Sigmoid colon (tissue), 7 donors: ENCODE data around the gene OR1S1. TPM values are rescaled to one million over a fixed set of nuclear protein-coding genes. Genes with fewer than 3 reads are reported as not detected.

Experiments used
- DNase-seq: peaks from one replicate; pipeline ENCODE4 v3.0.0-alpha.2; 2019
- H3K27ac ChIP-seq, 4 donors: fragments of 200-600 bp; sonication (generic); one replicate each; pipeline ENCODE4 v1.5.1; 2016 to 2019; ENCODE audit warnings: mild to moderate bottlenecking in 1 of 4
- H3K27me3 ChIP-seq, 3 donors: fragments of 200-600 bp; sonication (generic); one replicate each; pipeline ENCODE4 v1.5.1; 2019; ENCODE audit warnings: mild to moderate bottlenecking in 1 of 3
- H3K36me3 ChIP-seq, 4 donors: fragments of 200-600 bp; sonication (generic); one replicate each; pipeline ENCODE4 v1.5.1; 2016 to 2019
- H3K4me1 ChIP-seq, 4 donors: fragments of 200-600 bp; sonication (generic); one replicate each; pipeline ENCODE4 v1.5.1; 2017 to 2019
- H3K4me3 ChIP-seq, 4 donors: fragments of 200-600 bp; sonication (generic); one replicate each; pipeline ENCODE4 v1.5.1; 2017 to 2019; ENCODE audit warnings: mild to moderate bottlenecking in 2 of 4, moderate library complexity in 1 of 4
- H3K9me3 ChIP-seq, 4 donors: fragments of 200-600 bp in 3 of 4; sonication (generic) in 3 of 4; one replicate each; pipeline versions ENCODE4 v1.5.1 to v1.6.1; 2013 to 2019
- CTCF ChIP-seq, 4 experiments: fragments of 450-650 bp in 3 of 4; fragments of 200-600 bp in 1 of 4; IDR thresholded peaks; one replicate each; pipeline ENCODE4 v1.5.1; 2016 to 2019; ENCODE audit warnings: antibody characterized with exemption in 4 of 4, mild to moderate bottlenecking in 3 of 4, moderate library complexity in 2 of 4
- EP300 ChIP-seq, 4 donors: sonication (generic); formaldehyde crosslinking; IDR thresholded peaks; one replicate each; pipeline ENCODE4 v1.6.1; 2017; ENCODE audit warnings: antibody characterized with exemption in 4 of 4
- POLR2A ChIP-seq, 2 donors: fragments of 450-650 bp; IDR thresholded peaks; one replicate each; pipeline ENCODE4 v1.6.1; 2016; ENCODE audit warnings: antibody characterized with exemption in 2 of 2, mild to moderate bottlenecking in 2 of 2, moderate library complexity in 2 of 2
- POLR2AphosphoS5 ChIP-seq, 4 donors: sonication (generic); formaldehyde crosslinking; IDR thresholded peaks; one replicate each; pipeline ENCODE4 v1.6.1; 2017; ENCODE audit warnings: antibody characterized with exemption in 4 of 4
- WGBS, 2 donors: extraction: QIAGEN DNeasy Blood & Tissue Kit; methylation state at CpG; one replicate each; pipeline ENCODE4 v1.1.7; 2013; 5-methylcytosine and 5-hydroxymethylcytosine counted together
- intact Hi-C: fragments of 100-400 bp; cut with DNase I; formaldehyde crosslinking; loops from one replicate; pipeline ENCODE4 v1.15.1; 2023
- polyA plus RNA-seq, 3 donors: library from polyadenylated mRNA; stranded (reverse); fragments of 200-250 nt; gene quantifications; one replicate each; pipeline ENCODE4 v1.2.3, GENCODE V29; 2013
- total RNA-seq, 4 donors: library from RNA; depleted of rRNA; stranded (reverse); fragments of >200 nt; gene quantifications; one replicate each; pipeline ENCODE4 v1.1.0, GENCODE V29; 2016
- donor health status: healthy with polysubstance abuse.
- donor health status: Bipolar disorder and iron deficiency.
- donor health status: healthy.

The OR1S1 gene
- total and polyA plus RNA-seq, 7 donors: not detected

- no peak for TF ChIP-seq POLR2AphosphoS5 (IDR thresholded peaks at IDR 0.05)
- TF ChIP-seq POLR2A (IDR thresholded peaks at IDR 0.05): no peak
- TF ChIP-seq CTCF (IDR thresholded peaks at IDR 0.05): no peak
- TF ChIP-seq EP300 (IDR thresholded peaks at IDR 0.05): no peak
- no peaks in the 10 kb centered on the region for H3K27me3 ChIP-seq
- no peak overlapping the region for H3K4me3 ChIP-seq
- DNase-seq: no peak
- no peak overlapping the region for H3K27ac ChIP-seq
- intact Hi-C loops: no loop called here
- no peaks in the 10 kb centered on the region for H3K4me1 ChIP-seq
- H3K9me3 ChIP-seq: no peaks in the 10 kb centered on the region
- 19 to 65% methylated on average over 6 of the region's 6 CpGs for WGBS, 2 donors
- no peaks in the 10 kb centered on the region for H3K36me3 ChIP-seq
Measured at GRCh38 chr11:58178444-58178843, 34.1 kb upstream of the OR1S1 start.

GRCh38 chr11:58179648-58180047, 32.9 kb upstream of the OR1S1 start:
- TF ChIP-seq POLR2AphosphoS5 (IDR thresholded peaks at IDR 0.05) (no peak), EP300 (IDR thresholded peaks at IDR 0.05) (no peak), POLR2A (IDR thresholded peaks at IDR 0.05) (no peak), CTCF (IDR thresholded peaks at IDR 0.05) (no peak)
- Histone ChIP-seq H3K36me3 (no peaks in the 10 kb centered on the region), H3K4me3 (no peak overlapping the region), H3K27me3 (no peaks in the 10 kb centered on the region), H3K9me3 (no peaks in the 10 kb centered on the region), H3K4me1 (no peaks in the 10 kb centered on the region), H3K27ac (no peak overlapping the region)
- DNase-seq: no peak
- intact Hi-C loops: no loop called here
- 84 to 91% methylated on average over 7 of the region's 7 CpGs for WGBS, 2 donors

- Histone ChIP-seq H3K27ac (no peak overlapping the region), H3K36me3 (no peaks in the 10 kb centered on the region), H3K4me3 (no peak overlapping the region), H3K9me3 (no peaks in the 10 kb centered on the region), H3K27me3 (no peaks in the 10 kb centered on the region), H3K4me1 (no peaks in the 10 kb centered on the region)
- no peak for DNase-seq
- intact Hi-C loops: no loop called here
- WGBS, 2 donors: 93 to 95% methylated on average over 4 of the region's 4 CpGs
- TF ChIP-seq POLR2A (IDR thresholded peaks at IDR 0.05) (no peak), POLR2AphosphoS5 (IDR thresholded peaks at IDR 0.05) (no peak), CTCF (IDR thresholded peaks at IDR 0.05) (no peak), EP300 (IDR thresholded peaks at IDR 0.05) (no peak)
Measured at GRCh38 chr11:58186938-58187337, 25.6 kb upstream of the OR1S1 start.

- intact Hi-C loops: no loop called here
- no peaks in the 10 kb centered on the region for H3K27me3 ChIP-seq
- 84 to 88% methylated on average over 2 of the region's 2 CpGs for WGBS, 2 donors
- H3K4me3 ChIP-seq: no peak within 1 kb of the TSS
- no peaks in the 10 kb centered on the region for H3K4me1 ChIP-seq
- H3K27ac ChIP-seq: no peak within 1 kb of the TSS
- H3K9me3 ChIP-seq: no peaks in the 10 kb centered on the region
- no peak for DNase-seq
- H3K36me3 ChIP-seq: no peaks in the 10 kb centered on the region
- TF ChIP-seq EP300 (IDR thresholded peaks at IDR 0.05): no peak
- no peak for TF ChIP-seq CTCF (IDR thresholded peaks at IDR 0.05)
- TF ChIP-seq POLR2AphosphoS5 (IDR thresholded peaks at IDR 0.05): no peak
- TF ChIP-seq POLR2A (IDR thresholded peaks at IDR 0.05): no peak
Measured at GRCh38 chr11:58188770-58189169, 23.8 kb upstream of the OR1S1 start, which contains the start of gene OR9Q2. TSS of gene OR9Q2 (plus strand) at chr11:58189070. CDS start at chr11:58190491, 1,421 bp downstream.

- Histone ChIP-seq H3K4me1 (no peaks in the 10 kb centered on the region), H3K9me3 (no peaks in the 10 kb centered on the region), H3K36me3 (no peaks in the 10 kb centered on the region), H3K27me3 (no peaks in the 10 kb centered on the region), H3K4me3 (no peak overlapping the region), H3K27ac (no peak overlapping the region)
- DNase-seq: no peak
- intact Hi-C loops: no loop called here
- TF ChIP-seq POLR2A (IDR thresholded peaks at IDR 0.05): no peak
- 19 to 69% methylated on average over 3 of the region's 3 CpGs for WGBS, 2 donors
Measured at GRCh38 chr11:58192229-58192628, 20.3 kb upstream of the OR1S1 start.
